Ishikawa (cell line): ENCODE data around the gene SNCAIP.
A peak's percentile ranks its signal among the peaks of the same experiment; 100 is the strongest.

Source experiments
- CEBPB ChIP-seq: IDR thresholded peaks from 2 replicates; pipeline ENCODE4 v1.6.1; 2012
- CREB1 ChIP-seq: IDR thresholded peaks from 2 replicates; pipeline ENCODE4 v1.6.1; 2012; ENCODE audit warnings: low read depth
- EGR1 ChIP-seq: IDR thresholded peaks from 2 replicates; pipeline ENCODE4 v1.6.1; 2012
- EP300 ChIP-seq: IDR thresholded peaks from 2 replicates; pipeline ENCODE4 v1.6.1; 2012; ENCODE audit warnings: borderline replicate concordance
- FOXM1 ChIP-seq: IDR thresholded peaks from 2 replicates; pipeline ENCODE4 v1.6.1; 2012; ENCODE audit warnings: low read depth, borderline replicate concordance
- MAX ChIP-seq: IDR thresholded peaks from 2 replicates; pipeline ENCODE4 v1.6.1; 2012
- NFIC ChIP-seq: IDR thresholded peaks from 2 replicates; pipeline ENCODE4 v1.6.1; 2012
- RAD21 ChIP-seq: IDR thresholded peaks from 2 replicates; pipeline ENCODE4 v1.6.1; 2012; ENCODE audit warnings: low read depth
- REST ChIP-seq: IDR thresholded peaks from 2 replicates; pipeline ENCODE4 v1.6.1; 2012; ENCODE audit warnings: low read depth, mild to moderate bottlenecking
- TAF1 ChIP-seq: IDR thresholded peaks from 2 replicates; pipeline ENCODE4 v1.6.1; 2012; ENCODE audit warnings: low read depth, mild to moderate bottlenecking
- TCF12 ChIP-seq: IDR thresholded peaks from 2 replicates; pipeline ENCODE4 v1.6.1; 2012; ENCODE audit warnings: low read depth
- TEAD4 ChIP-seq: IDR thresholded peaks from 2 replicates; pipeline ENCODE4 v1.6.1; 2012
- USF1 ChIP-seq: IDR thresholded peaks from 2 replicates; pipeline ENCODE4 v1.6.1; 2012
- YY1 ChIP-seq: IDR thresholded peaks from 2 replicates; pipeline ENCODE4 v1.6.1; 2012; ENCODE audit warnings: low read depth
- ZBTB7A ChIP-seq: IDR thresholded peaks from 2 replicates; pipeline ENCODE4 v1.6.1; 2012; ENCODE audit warnings: low read depth

SNCAIP gene

DNA sequence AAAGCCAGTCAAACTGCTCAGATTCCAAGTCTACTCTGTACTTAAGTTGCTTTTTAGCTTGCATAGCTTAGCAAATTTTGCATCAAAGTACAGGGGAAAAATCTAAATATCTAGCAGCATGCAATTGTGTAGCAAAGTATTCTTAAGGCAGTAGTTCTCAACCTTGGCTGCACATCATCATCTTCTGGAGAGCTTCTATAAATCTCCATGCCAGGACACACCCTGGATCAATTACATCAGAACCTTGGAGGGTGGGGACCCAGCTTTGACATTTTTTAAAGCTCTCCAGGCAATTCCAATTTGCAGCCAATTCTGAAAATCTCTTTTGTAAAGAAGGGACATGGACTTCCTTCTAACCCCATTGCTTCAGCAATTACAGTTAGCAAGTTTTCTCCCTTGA, 187.5 kb downstream of the SNCAIP start:
- TF ChIP-seq FOXM1 (no peak), CREB1 (no peak), EGR1 (no peak), ZBTB7A (no peak), EP300 (no peak), TCF12 (no peak)

DNA sequence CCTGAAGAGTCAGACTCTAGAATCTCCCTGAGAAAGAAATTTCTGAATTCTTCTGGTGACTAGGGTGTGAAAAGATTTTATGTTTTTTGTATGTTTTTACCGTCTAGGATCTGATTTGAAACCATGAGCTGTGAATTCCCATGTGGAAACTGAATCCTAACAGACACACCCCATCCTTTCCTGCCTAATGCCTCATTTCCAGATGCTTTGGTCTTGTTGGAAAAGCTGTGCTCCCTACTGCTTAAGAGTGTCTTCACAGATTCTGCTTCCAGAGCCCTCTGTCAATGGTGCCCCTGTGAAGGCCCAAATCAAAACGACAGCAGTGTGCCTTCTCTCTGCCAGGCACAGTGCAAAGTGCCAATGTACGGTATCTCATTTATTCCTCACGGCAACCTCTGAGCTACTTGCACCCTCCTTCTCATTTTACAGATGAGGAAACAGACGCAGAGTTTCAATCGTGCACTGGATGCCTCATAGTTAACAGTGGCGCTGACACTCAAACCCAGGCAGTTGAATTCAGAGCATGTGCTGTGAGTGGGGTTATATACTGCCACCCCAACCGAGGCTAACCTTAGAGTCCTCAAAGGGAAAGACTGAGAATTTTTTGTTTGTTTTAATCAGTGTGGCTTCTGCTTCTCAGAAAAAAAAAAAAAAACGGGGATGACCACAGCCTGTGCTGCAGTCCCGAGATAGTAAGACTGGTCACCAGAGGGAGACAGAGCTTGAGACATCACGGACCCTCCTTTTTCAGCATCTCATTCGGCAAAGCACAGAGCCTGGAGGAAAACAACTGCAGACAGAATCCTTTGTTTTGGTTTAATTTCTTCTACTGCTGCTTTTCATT, 188.4 kb downstream of the SNCAIP start:
- TF ChIP-seq RAD21 = peak; percentile 63
- TF ChIP-seq EP300 = no peak

- no peak for TF ChIP-seq RAD21
- TF ChIP-seq USF1 = no peak
- TF ChIP-seq REST = no peak
- no peak for TF ChIP-seq EP300
- TF ChIP-seq TCF12 = no peak
- no peak for TF ChIP-seq TEAD4
- no peak for TF ChIP-seq EGR1
- no peak for TF ChIP-seq MAX
- TF ChIP-seq FOXM1 = no peak
- no peak for TF ChIP-seq ZBTB7A
These were observed 189.0 kb downstream of the SNCAIP start for GRCh38 chr5:122501089-122501435.

DNA sequence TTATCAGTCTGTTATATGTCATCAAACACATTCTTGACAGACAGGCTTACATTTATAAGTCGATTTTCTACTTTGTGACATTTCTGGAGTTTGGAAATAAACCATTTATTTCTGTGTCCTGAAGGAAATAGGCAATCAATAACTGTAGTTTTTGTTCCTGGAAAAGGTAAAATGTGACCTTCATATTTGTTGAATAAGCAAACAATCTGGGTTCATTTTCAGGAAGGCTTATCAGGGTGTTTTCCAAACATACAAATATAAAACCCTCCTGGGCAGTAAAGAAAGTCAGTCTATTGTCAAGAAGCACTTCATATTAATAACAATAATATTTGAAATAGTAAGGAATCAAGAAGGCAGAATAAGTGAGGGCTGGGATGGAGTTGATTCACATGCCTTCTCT, 195.0 kb downstream of the SNCAIP start:
- TF ChIP-seq ZBTB7A (no peak), USF1 (no peak), NFIC (no peak), RAD21 (no peak), TAF1 (no peak), YY1 (no peak), EGR1 (no peak), TCF12 (no peak), FOXM1 (no peak), REST (no peak), CEBPB (no peak), TEAD4 (no peak), CREB1 (no peak)

- TF ChIP-seq FOXM1 = no peak
- TF ChIP-seq TCF12 = no peak
These were observed 195.5 kb downstream of the SNCAIP start for GRCh38 chr5:122507581-122507980.

GRCh38 chr5:122508623-122509022, 196.6 kb downstream of the SNCAIP start:
- TF ChIP-seq REST (no peak), CEBPB (no peak)
